Adrenal gland (tissue), 5 donors: Measurements from ENCODE around the gene FSD2.

Experiments used
- CTCF ChIP-seq, 6 experiments: fragments of 450-650 bp in 4 of 6; fragments of 200-600 bp in 2 of 6; sonication (generic) in 1 of 6; IDR thresholded peaks; 1 replicate in 5 of 6; 2 replicates in 1 of 6; pipeline versions ENCODE4 v1.5.1 to v1.8.0; 2016 to 2021; ENCODE audit warnings: antibody characterized with exemption in 6 of 6, mild to moderate bottlenecking in 2 of 6, moderate library complexity in 1 of 6
- POLR2A ChIP-seq, 2 donors: fragments of 450-650 bp; IDR thresholded peaks; one replicate each; pipeline ENCODE4 v1.6.1; 2017; ENCODE audit warnings: antibody characterized with exemption in 2 of 2, mild to moderate bottlenecking in 2 of 2, moderate library complexity in 1 of 2
- donor health status: DM: no; HTN: no; CAD: no.

- TF ChIP-seq CTCF (IDR thresholded peaks at IDR 0.05) (no peak), POLR2A (IDR thresholded peaks at IDR 0.05) (no peak)
Measured at GRCh38 chr15:82778755-82779154, 27.1 kb downstream of the FSD2 start.
